GM10847 (cell line): Measurements from ENCODE around the gene AOC3.

ENCODE experiments used
- POLR2A ChIP-seq: IDR thresholded peaks from 2 replicates; pipeline ENCODE4 v1.6.1; 2011; ENCODE audit not compliant: insufficient read length; ENCODE audit errors: extremely low read depth

Gene AOC3

DNA sequence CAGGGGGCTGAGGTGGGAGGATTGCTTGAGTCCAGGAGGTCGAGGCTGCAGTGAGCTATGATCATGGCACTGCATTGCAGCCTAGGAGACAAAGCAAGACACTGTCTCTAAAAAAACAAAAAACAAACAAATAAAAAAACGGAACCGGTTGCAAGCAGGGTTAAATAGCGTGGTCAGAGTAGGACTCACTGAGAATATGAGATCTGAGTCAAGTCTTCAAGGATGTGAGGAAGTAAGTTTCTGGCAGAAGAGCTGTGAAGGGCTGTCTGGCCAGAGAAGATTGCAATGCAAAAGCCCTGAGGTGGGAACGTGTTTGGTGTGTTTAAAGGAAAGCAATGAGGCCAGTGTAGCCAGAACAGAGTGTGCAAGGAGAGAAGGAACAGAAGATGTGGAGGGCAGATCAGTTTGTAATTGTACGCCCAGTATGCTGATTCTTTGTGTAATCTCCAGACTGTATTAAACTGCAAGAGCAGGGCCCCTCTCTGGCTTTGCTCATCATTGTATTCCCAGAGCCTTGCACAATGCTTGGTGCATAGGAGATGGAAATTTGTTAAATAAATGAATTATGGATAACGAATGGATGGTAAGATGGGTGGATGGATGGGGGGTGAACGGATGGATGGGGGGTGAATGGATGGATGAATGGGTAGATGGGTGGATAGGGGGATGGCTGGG, 55.9 kb downstream of the AOC3 start:
- no peak for TF ChIP-seq POLR2A
